Measurements from ENCODE around the gene KIF27. TPM values are rescaled to one million over a fixed set of nuclear protein-coding genes. Genes with fewer than 3 reads are reported as not detected.
A peak's percentile ranks its signal among the peaks of the same experiment; 100 is the strongest.
"Not testable (repeated sequence)": the region's sequence is repeated elsewhere in the genome, so short reads cannot be mapped to it uniquely, and the experiment has no call there.

The KIF27 gene
- polyA plus RNA-seq, 1 experiment = 2.1 TPM

- DNase-seq (ENCODE audit: low read depth, low spot score); H3K27me3 ChIP-seq (ENCODE audit: control insufficient read depth, insufficient read depth, low read length); CTCF ChIA-PET; H3K27ac ChIP-seq (ENCODE audit: low read depth, low read length); H3K9me3 ChIP-seq (ENCODE audit: control insufficient read depth, insufficient read depth, low read length); POLR2A ChIA-PET: not testable (repeated sequence)
- peak overlapping the region; percentile 60 for H3K4me3 ChIP-seq (ENCODE audit: low read depth, low read length)
Measured at GRCh38 chr9:83817011-83817355, 104.2 kb downstream of the KIF27 start.

GRCh38 chr9:83815120-83815519, 106.1 kb downstream of the KIF27 start:
- DNase-seq (ENCODE audit: low read depth, low spot score); H3K27ac ChIP-seq (ENCODE audit: low read depth, low read length); H3K4me3 ChIP-seq (ENCODE audit: low read depth, low read length); H3K27me3 ChIP-seq (ENCODE audit: control insufficient read depth, insufficient read depth, low read length); H3K9me3 ChIP-seq (ENCODE audit: control insufficient read depth, insufficient read depth, low read length); CTCF ChIA-PET; POLR2A ChIA-PET: not testable (repeated sequence)

- DNase-seq (ENCODE audit: low read depth, low spot score); H3K9me3 ChIP-seq (ENCODE audit: control insufficient read depth, insufficient read depth, low read length); H3K4me3 ChIP-seq (ENCODE audit: low read depth, low read length); H3K27ac ChIP-seq (ENCODE audit: low read depth, low read length); H3K27me3 ChIP-seq (ENCODE audit: control insufficient read depth, insufficient read depth, low read length); POLR2A ChIA-PET; CTCF ChIA-PET: not testable (repeated sequence)
Measured at GRCh38 chr9:83809213-83809612, 112.0 kb downstream of the KIF27 start.

- H3K27me3 ChIP-seq (ENCODE audit: control insufficient read depth, insufficient read depth, low read length); H3K4me3 ChIP-seq (ENCODE audit: low read depth, low read length); H3K9me3 ChIP-seq (ENCODE audit: control insufficient read depth, insufficient read depth, low read length); H3K27ac ChIP-seq (ENCODE audit: low read depth, low read length); POLR2A ChIA-PET; CTCF ChIA-PET; DNase-seq (ENCODE audit: low read depth, low spot score): not testable (repeated sequence)
Measured at GRCh38 chr9:83804454-83804853, 116.8 kb downstream of the KIF27 start.

- DNase-seq (ENCODE audit: low read depth, low spot score); POLR2A ChIA-PET; CTCF ChIA-PET; H3K27ac ChIP-seq (ENCODE audit: low read depth, low read length); H3K27me3 ChIP-seq (ENCODE audit: control insufficient read depth, insufficient read depth, low read length); H3K4me3 ChIP-seq (ENCODE audit: low read depth, low read length); H3K9me3 ChIP-seq (ENCODE audit: control insufficient read depth, insufficient read depth, low read length): not testable (repeated sequence)
Measured at GRCh38 chr9:83803941-83804340, 117.3 kb downstream of the KIF27 start.

- POLR2A ChIA-PET = no interaction called here
- TF ChIP-seq CTCF (IDR thresholded peaks at IDR 0.05; ENCODE audit: low read depth, low read length) = no peak
- H3K4me3 ChIP-seq (ENCODE audit: low read depth, low read length) = no peak overlapping the region
- DNase-seq (ENCODE audit: low read depth, low spot score) = no peak
- no peaks in the 10 kb centered on the region for H3K27me3 ChIP-seq (ENCODE audit: control insufficient read depth, insufficient read depth, low read length)
- no peaks in the 10 kb centered on the region for H3K9me3 ChIP-seq (ENCODE audit: control insufficient read depth, insufficient read depth, low read length)
- H3K27ac ChIP-seq (ENCODE audit: low read depth, low read length) = no peak overlapping the region
- CTCF ChIA-PET = no interaction called here
Measured at GRCh38 chr9:83800236-83801033, 120.8 kb downstream of the KIF27 start.

GRCh38 chr9:83794051-83794450, 127.2 kb downstream of the KIF27 start:
- ChIA-PET CTCF (no interaction called here), POLR2A (no interaction called here)
- no peaks in the 10 kb centered on the region for H3K9me3 ChIP-seq (ENCODE audit: control insufficient read depth, insufficient read depth, low read length)
- TF ChIP-seq CTCF (IDR thresholded peaks at IDR 0.05; ENCODE audit: low read depth, low read length) = no peak
- DNase-seq (ENCODE audit: low read depth, low spot score) = no peak
- no peak overlapping the region for H3K27ac ChIP-seq (ENCODE audit: low read depth, low read length)
- no peaks in the 10 kb centered on the region for H3K27me3 ChIP-seq (ENCODE audit: control insufficient read depth, insufficient read depth, low read length)
- H3K4me3 ChIP-seq (ENCODE audit: low read depth, low read length) = no peak overlapping the region
